ENCODE results near the gene PLCL2. TPM values are rescaled to one million over a fixed set of nuclear protein-coding genes. Genes with fewer than 3 reads are reported as not detected.

The PLCL2 gene
- total and polyA plus RNA-seq, 9 donors = 12.6 to 54.2 (median 24.7) TPM

DNA sequence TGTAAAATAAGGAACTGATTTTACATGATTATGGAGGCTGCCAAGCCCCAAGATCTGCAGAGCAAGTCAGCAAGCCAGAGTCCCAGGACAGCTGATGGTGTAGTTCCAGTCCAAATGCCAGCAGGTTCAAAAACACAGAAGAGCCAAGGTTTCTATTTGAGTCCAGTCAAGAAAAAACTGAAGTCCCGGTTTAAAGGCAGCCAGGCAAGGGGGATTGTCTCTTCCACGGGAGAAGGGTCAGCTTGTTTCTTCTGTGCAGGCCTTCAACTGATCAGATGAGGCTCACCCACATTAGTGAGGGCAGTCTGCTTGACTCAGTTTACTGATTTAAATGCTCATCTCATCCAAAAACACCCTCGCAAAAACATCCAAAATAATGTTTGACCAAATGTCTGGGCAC, 246.2 kb downstream of the PLCL2 start:
- Histone ChIP-seq H3K4me1 (ENCODE audit: insufficient read depth) (no peaks in the 10 kb centered on the region), H3K9me3 (no peaks in the 10 kb centered on the region), H3K27me3 (peaks cover 2% of the 10 kb centered on the region), H3K36me3 (no peaks in the 10 kb centered on the region), H3K27ac (no peak overlapping the region), H3K4me3 (no peak overlapping the region)
- 91 to 96% (median 95%) methylated on average over 3 of the region's 3 CpGs for WGBS, 3 donors
- intact Hi-C loops (cut with DNase I) = no loop called here
- no peak for DNase-seq
- TF ChIP-seq, protein P1, sequence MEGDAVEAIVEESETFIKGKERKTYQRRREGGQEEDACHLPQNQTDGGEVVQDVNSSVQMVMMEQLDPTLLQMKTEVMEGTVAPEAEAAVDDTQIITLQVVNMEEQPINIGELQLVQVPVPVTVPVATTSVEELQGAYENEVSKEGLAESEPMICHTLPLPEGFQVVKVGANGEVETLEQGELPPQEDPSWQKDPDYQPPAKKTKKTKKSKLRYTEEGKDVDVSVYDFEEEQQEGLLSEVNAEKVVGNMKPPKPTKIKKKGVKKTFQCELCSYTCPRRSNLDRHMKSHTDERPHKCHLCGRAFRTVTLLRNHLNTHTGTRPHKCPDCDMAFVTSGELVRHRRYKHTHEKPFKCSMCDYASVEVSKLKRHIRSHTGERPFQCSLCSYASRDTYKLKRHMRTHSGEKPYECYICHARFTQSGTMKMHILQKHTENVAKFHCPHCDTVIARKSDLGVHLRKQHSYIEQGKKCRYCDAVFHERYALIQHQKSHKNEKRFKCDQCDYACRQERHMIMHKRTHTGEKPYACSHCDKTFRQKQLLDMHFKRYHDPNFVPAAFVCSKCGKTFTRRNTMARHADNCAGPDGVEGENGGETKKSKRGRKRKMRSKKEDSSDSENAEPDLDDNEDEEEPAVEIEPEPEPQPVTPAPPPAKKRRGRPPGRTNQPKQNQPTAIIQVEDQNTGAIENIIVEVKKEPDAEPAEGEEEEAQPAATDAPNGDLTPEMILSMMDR (IDR thresholded peaks at IDR 0.05) = no peak

DNA sequence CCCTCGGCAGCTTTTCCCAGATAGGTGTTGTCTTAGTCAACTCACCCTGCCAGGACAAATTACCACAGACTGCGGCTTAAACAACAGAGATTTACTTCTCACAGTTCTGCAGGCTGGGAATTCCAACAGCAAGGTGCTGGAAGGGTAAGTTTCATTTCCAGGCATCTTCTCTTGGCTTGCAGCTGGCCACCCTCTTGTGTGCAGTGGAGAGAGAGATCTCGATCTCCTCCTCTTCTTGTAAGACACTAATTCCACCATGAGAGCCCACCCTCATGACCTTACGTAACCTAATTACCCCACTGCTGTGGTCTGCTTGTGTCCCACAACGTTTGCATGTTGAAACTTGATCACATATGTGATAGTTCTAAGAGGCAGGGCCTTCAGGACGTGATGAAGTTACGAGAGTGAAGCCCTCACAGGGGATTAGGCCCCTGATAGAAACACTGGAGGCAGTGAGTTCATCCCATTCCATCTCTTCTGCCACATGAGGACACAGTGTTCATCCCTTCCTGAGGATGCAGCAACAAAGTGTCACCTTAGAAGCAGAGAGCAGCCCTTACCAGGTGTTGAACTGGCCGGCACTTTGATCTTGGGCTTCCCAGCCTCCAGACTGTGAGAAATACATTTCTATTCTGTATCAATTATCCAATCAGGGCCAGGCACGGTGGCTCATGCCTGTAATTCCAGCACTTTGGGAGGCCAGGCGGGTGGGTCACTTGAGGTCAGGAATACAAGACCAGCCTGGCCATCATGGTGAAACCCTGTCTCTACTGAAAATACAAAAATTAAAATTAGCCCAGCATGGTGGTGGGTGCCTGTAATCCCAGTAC, 247.7 kb downstream of the PLCL2 start:
- TF ChIP-seq, protein P1 (IDR thresholded peaks at IDR 0.05) = no peak
- TF ChIP-seq POLR2A (IDR thresholded peaks at IDR 0.05) (no peak), EP300 (IDR thresholded peaks at IDR 0.05) (no peak)
- H3K36me3 ChIP-seq = no peaks in the 10 kb centered on the region
- WGBS, 3 donors = 87 to 89% (median 88%) methylated on average over 10 of the region's 10 CpGs
- no peak overlapping the region for H3K4me3 ChIP-seq
- DNase-seq = no peak
- no peaks in the 10 kb centered on the region for H3K27me3 ChIP-seq
- H3K4me1 ChIP-seq (ENCODE audit: insufficient read depth) = no peaks in the 10 kb centered on the region
- H3K27ac ChIP-seq = no peak overlapping the region
- no peaks in the 10 kb centered on the region for H3K9me3 ChIP-seq
- intact Hi-C loops (cut with DNase I) = no loop called here

DNA sequence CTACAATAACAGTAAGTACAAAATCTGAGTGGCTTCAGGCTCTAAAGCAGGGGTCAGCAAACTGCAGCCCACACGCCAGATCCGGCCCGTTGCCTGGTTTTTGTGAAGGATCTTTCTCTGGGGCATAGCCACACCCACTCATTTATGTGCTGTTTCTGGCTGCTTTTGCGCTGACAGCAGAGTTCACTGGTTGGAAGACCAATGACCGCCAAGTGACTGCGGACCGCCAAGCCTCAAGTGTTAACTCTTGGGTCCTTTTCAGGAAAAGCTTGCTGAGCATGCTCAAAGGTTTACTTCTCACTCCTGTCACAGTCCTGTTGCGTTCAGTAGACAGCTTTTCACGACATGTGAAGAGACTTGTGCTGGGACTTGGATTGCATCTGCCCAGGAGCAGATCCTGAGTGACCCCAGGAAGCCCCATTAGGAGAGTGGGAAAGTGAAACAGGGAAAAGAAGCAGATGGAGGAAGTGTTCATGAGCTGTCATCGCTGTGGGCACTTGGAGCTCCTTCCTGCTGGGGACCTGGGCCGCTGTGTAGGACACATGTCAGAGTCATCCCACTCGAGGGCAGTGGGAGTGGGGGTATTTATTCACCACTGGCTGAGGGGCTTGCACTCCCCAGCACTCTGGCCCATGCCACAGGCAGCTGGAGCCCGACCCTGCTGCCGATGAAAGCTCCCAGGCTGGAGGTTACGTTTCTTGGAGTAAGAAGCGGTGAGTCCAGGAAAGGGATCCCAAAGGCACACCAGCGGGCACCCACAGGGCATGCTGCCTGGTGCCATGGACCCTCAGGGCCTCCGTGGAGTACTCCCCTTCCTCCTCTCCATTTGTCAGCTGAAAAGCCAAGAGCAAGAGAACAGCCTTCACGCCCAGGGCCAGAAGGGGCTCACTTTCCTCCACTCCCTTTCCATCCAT, 249.1 kb downstream of the PLCL2 start:
- Histone ChIP-seq H3K36me3 (no peaks in the 10 kb centered on the region), H3K4me1 (ENCODE audit: insufficient read depth) (no peaks in the 10 kb centered on the region), H3K27me3 (no peaks in the 10 kb centered on the region), H3K9me3 (no peaks in the 10 kb centered on the region), H3K4me3 (no peak overlapping the region), H3K27ac (no peak overlapping the region)
- no peak for DNase-seq
- intact Hi-C loops (cut with DNase I) = no loop called here
- no peak for TF ChIP-seq EP300 (IDR thresholded peaks at IDR 0.05)
- TF ChIP-seq, protein P1 (IDR thresholded peaks at IDR 0.05) = no peak
- no peak for TF ChIP-seq POLR2A (IDR thresholded peaks at IDR 0.05)
- WGBS, 3 donors = 91 to 95% (median 94%) methylated on average over 19 of the region's 19 CpGs

DNA sequence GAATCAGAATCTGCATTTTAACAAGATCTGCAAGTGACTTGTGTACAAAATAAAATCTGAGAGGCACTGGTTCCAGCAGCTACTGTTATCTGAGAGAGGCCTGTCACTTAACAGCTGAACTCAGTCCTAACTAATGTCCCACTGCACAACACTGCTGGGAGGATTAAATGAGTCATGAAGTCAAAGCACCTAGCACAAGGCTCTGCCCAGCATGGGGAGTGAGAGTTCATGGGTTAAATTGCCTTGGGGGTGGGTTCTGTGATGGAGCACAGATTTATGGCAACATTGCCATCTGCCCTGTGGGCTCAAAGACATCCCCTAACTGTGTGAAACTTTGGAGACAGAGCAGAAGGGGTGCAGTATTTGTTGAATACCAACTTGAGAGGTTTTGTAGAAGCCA, 250.9 kb downstream of the PLCL2 start:
- no peaks in the 10 kb centered on the region for H3K4me1 ChIP-seq (ENCODE audit: insufficient read depth)
- intact Hi-C loops (cut with DNase I) = no loop called here
- no peak overlapping the region for H3K4me3 ChIP-seq
- H3K27me3 ChIP-seq = no peaks in the 10 kb centered on the region
- no peaks in the 10 kb centered on the region for H3K36me3 ChIP-seq
- TF ChIP-seq EP300 (IDR thresholded peaks at IDR 0.05) (no peak), POLR2A (IDR thresholded peaks at IDR 0.05) (no peak)
- TF ChIP-seq, protein P1 (IDR thresholded peaks at IDR 0.05) = no peak
- no peaks in the 10 kb centered on the region for H3K9me3 ChIP-seq
- DNase-seq = no peak
- no peak overlapping the region for H3K27ac ChIP-seq

All from ovary (tissue), 9 donors.